C4-2B (cell line): ENCODE data around the gene MTERF1.

Source experiments
- ZFX ChIP-seq: fragments of 450-650 bp; IDR thresholded peaks from 2 replicates; pipeline ENCODE4 v1.6.1; 2017
- TF ChIP-seq, protein P1 (sequence below): fragments of 450-650 bp; conservative IDR thresholded peaks from 2 replicates; pipeline ENCODE4 v1.5.1; 2017; ENCODE audit warnings: mild to moderate bottlenecking

DNA sequence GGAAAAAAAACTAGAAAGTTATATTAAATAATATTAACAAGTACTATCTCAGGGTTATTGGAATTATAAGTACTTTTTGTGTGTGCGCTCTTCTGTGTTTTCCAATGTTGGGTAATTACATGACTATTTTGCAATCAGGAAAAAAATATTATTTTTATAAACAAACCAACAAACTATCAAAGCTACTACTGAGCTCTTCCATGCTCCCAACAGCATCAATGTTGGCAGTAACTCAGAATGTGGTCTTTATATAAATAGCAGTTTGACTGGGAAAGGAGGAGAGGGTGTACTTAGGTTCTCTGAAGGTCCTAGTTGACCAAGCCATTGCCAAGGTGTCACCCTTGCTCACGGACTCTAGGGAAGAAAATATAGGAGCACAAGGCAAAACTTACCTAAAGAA lies 15.0 kb downstream of the MTERF1 start:
- TF ChIP-seq, protein P1, sequence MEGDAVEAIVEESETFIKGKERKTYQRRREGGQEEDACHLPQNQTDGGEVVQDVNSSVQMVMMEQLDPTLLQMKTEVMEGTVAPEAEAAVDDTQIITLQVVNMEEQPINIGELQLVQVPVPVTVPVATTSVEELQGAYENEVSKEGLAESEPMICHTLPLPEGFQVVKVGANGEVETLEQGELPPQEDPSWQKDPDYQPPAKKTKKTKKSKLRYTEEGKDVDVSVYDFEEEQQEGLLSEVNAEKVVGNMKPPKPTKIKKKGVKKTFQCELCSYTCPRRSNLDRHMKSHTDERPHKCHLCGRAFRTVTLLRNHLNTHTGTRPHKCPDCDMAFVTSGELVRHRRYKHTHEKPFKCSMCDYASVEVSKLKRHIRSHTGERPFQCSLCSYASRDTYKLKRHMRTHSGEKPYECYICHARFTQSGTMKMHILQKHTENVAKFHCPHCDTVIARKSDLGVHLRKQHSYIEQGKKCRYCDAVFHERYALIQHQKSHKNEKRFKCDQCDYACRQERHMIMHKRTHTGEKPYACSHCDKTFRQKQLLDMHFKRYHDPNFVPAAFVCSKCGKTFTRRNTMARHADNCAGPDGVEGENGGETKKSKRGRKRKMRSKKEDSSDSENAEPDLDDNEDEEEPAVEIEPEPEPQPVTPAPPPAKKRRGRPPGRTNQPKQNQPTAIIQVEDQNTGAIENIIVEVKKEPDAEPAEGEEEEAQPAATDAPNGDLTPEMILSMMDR: no peak
- TF ChIP-seq ZFX: no peak
